CD4-positive, alpha-beta T cell treated with Interleukin-4 for 1 hour (primary cell): ENCODE results near the gene TBC1D2.

Experiments
- DNase-seq, 2 donors: peaks; one replicate each; pipeline ENCODE4 v3.0.0-alpha.2; 2020 to 2022

TBC1D2 gene

DNA sequence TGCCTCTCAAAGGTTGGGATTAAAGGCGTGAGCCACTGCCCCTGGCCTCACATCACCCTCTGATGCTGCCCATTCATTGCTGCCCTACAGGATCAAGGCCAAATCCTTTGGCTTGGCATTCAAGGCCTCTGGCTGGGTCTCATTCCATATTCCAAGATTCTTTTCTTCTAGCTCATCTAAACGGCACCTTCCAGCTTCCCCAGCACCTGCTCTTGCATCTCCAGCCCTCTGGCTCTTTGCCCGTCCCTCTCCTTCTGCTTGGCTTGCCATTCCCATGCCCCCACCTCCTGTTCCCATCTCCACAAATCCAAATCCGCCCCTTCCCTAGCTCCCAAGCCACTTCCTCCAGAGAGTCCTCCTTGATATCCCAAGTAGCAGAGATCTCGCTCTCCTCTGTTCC lies 96.1 kb downstream of the TBC1D2 start:
- no peak for DNase-seq

- no peak for DNase-seq
Observed at GRCh38 chr9:98158071-98158831, 97.2 kb downstream of the TBC1D2 start.

DNA sequence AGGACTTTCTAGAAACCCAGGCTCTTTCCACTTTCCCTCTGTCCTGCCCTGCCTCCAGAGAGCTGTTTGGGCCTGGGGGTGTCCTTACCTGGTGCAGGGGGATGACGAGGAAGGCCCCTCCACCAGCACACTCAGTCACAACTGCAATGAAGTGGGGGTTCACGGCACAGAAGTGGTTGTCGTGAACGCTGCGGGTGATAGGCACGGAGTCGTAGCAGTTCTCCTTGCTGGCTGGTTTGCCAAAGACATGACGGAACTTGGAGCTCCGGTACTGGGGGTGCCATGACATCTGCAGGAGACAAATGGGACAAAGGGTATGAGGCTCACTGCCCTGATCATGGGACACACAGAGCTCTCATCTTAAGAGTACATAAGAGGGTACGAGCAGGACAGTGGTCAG lies 98.1 kb downstream of the TBC1D2 start:
- DNase-seq: no peak

DNA sequence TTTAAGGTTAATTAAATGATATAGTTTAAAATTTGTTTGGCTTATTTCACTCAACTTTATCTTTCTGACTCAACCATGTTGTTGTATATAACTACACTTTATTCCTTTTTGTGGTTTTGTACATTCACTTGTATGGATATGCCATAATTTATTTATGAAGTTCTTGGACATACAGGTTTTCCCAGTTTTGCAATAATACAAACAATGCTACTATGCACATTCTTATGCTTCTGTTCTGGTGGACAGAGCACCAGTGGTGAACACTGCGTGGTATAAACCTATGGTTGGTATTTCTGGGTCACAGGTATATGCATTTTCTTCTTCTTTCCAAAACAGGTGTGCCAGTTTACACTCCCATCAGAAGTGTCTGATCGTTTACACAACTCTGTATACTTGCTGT lies 100.8 kb downstream of the TBC1D2 start:
- DNase-seq: no peak

- no peak for DNase-seq
Observed at GRCh38 chr9:98152526-98152925, 102.9 kb downstream of the TBC1D2 start.

DNA sequence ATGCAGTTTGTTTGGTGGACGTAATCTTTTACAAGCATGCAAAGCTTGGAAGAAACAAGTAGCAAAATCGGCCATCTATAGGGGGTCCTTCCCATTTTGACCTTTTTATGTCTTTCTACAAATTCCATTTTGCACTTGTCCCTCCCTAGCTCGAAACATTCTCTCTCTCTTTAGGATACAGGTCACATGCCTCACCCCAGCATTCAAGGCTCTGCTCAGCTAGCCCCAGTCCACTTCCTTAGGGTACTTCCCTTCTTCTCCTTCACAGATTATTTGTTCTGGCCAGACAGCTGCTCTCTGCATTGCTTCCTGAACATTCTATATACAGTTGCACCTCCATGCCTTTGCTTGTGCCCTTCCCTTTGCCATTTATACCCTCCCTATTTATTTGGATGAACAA lies 104.7 kb downstream of the TBC1D2 start:
- no peak for DNase-seq

DNA sequence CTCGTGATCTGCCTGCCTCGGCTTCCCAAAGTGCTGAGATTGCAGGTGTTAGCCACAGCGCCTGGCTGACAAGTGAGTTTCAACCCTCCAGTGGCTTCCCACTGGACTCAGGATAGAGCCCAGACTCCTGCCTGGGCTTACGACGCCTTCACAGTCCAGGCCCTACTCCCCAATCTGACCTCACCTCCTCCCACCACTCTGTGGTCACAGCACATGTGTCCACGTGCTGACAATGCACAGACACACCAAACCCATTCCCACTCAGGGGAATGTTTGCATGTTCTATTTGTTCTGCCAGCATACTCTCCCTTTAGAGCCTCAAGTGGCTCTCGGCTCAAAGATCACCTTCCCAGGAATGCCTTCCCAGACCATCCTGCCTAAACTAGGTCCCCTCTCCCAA lies 105.3 kb downstream of the TBC1D2 start:
- DNase-seq: no peak

- no peak for DNase-seq
Observed at GRCh38 chr9:98149422-98149821, 106.0 kb downstream of the TBC1D2 start.
